HUDEP-2 (cell line): ENCODE data around the gene VSNL1.

Experiments used
- DNase-seq, 76 experiments: peaks; one replicate each; lab custom pipeline; 2025; ENCODE audit not compliant: unreplicated experiment in 76 of 76; lab: John Stamatoyannopoulos, UW

The VSNL1 gene

GRCh38 chr2:17682098-17682857, 141.8 kb downstream of the VSNL1 start:
- DNase-seq: peak in 5 of 76 experiments; percentile 3 to 21 (median 8)

- no peak for DNase-seq
These were observed 143.5 kb downstream of the VSNL1 start for GRCh38 chr2:17683981-17684380.

- no peak for DNase-seq
These were observed 148.1 kb downstream of the VSNL1 start for GRCh38 chr2:17688600-17688999.

GRCh38 chr2:17689010-17689409, 148.5 kb downstream of the VSNL1 start:
- no peak for DNase-seq

GRCh38 chr2:17690776-17691175, 150.3 kb downstream of the VSNL1 start:
- no peak for DNase-seq
